ENCODE measurements around the gene ZNF608.
A peak's percentile ranks its signal among the peaks of the same experiment; 100 is the strongest.

DNA sequence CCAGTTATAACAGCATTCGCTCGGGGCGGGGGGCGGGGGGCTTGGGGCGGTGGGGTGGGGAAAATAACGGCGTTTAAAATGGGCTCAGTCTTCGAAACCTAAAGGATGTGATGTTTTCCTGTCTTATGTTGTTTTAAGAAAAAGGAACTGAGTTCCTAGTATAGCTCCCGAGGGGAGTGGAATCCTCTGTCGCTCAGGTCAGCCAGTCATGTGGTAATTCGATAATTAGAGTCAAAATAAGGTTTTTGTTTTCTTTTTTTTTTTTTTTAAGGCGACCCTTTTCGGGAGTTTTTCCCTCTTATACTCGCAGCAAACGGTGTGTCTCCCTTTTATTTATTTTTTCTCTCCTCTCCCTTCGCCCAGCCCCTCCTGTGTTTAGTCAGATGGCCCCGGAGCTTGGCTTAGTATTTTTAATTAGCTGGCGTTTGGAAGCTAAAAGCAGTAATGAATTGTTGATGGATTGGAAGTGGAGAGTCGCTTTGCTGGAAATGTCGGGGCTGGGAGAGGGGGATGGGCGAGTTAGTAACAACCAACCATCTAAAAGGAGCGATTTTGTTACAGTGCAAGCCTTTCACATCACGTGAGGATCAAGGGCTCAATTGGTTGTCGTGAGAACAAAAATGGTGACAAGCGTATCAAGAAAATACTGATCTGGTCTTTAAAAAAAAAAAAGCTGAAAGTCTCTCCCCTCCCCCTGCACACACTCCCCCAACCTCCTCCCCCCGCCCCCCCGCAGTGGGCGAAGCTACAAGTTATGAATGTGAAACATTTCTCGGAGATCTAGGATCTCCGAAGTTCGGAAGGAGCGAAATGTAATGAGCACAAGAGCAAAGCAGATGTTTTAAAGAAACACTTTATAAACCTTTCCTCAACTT is 714 bp upstream of the ZNF608 start:
- TF ChIP-seq CTCF (IDR thresholded peaks at IDR 0.05; ENCODE audit: low read depth, low read length, missing input control) (no peak), TAF1 (conservative IDR thresholded peaks at IDR 0.05) (peak; percentile 61), JUND (IDR thresholded peaks at IDR 0.05) (no peak), SP1 (IDR thresholded peaks at IDR 0.05) (peak; percentile 56), EGR1 (IDR thresholded peaks at IDR 0.05; ENCODE audit: low read depth in 2 of 2) (no peak), RAD21 (IDR thresholded peaks at IDR 0.05) (peak; percentile 58 to 68), GABPA (IDR thresholded peaks at IDR 0.05 in 1 of 2, conservative IDR thresholded peaks at IDR 0.05 in 1 of 2) (no peak), ATF3 (IDR thresholded peaks at IDR 0.05) (no peak), RXRA (IDR thresholded peaks at IDR 0.05) (peak; percentile 26 to 39), YY1 (IDR thresholded peaks at IDR 0.05) (peak; percentile 89), HNF4G (IDR thresholded peaks at IDR 0.05) (no peak)
- TF ChIP-seq, protein P1, sequence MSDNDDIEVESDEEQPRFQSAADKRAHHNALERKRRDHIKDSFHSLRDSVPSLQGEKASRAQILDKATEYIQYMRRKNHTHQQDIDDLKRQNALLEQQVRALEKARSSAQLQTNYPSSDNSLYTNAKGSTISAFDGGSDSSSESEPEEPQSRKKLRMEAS (IDR thresholded peaks at IDR 0.05): peak; percentile 17
- TF ChIP-seq, protein P2, sequence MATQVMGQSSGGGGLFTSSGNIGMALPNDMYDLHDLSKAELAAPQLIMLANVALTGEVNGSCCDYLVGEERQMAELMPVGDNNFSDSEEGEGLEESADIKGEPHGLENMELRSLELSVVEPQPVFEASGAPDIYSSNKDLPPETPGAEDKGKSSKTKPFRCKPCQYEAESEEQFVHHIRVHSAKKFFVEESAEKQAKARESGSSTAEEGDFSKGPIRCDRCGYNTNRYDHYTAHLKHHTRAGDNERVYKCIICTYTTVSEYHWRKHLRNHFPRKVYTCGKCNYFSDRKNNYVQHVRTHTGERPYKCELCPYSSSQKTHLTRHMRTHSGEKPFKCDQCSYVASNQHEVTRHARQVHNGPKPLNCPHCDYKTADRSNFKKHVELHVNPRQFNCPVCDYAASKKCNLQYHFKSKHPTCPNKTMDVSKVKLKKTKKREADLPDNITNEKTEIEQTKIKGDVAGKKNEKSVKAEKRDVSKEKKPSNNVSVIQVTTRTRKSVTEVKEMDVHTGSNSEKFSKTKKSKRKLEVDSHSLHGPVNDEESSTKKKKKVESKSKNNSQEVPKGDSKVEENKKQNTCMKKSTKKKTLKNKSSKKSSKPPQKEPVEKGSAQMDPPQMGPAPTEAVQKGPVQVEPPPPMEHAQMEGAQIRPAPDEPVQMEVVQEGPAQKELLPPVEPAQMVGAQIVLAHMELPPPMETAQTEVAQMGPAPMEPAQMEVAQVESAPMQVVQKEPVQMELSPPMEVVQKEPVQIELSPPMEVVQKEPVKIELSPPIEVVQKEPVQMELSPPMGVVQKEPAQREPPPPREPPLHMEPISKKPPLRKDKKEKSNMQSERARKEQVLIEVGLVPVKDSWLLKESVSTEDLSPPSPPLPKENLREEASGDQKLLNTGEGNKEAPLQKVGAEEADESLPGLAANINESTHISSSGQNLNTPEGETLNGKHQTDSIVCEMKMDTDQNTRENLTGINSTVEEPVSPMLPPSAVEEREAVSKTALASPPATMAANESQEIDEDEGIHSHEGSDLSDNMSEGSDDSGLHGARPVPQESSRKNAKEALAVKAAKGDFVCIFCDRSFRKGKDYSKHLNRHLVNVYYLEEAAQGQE (IDR thresholded peaks at IDR 0.05): peak; percentile 74

Measured in liver (tissue), 3 donors.